SK-N-SH (cell line): Measurements from ENCODE around the gene PTTG1IP. TPM values are rescaled to one million over a fixed set of nuclear protein-coding genes. Genes with fewer than 3 reads are reported as not detected.

ENCODE experiments used
- CTCF ChIA-PET: fragments of 300-600, 350-600 bp; formaldehyde crosslinking; extraction: SDS; loops from one replicate; lab custom pipeline; 2021; lab: Yijun Ruan, JAX
- POLR2A ChIA-PET: fragments of 350-600 bp; sonication (Branson Sonifier 250); formaldehyde crosslinking; extraction: SDS; loops from one replicate; lab custom pipeline; 2020; ENCODE audit warnings: antibody characterized with exemption, inconsistent platforms; lab: Yijun Ruan, JAX
- DNase-seq: peaks from one replicate; pipeline ENCODE4 v3.0.0; 2012
- H2AFZ ChIP-seq: fragments of 200-600 bp; sonication (generic); 2 replicates; pipeline ENCODE4 v1.8.1; 2016; ENCODE audit warnings: antibody characterized with exemption, mild to moderate bottlenecking, low read depth
- H3F3A ChIP-seq: fragments of 200-600 bp; sonication (generic); replicated peaks from 2 replicates; pipeline ENCODE3; 2016; ENCODE audit warnings: antibody characterized with exemption, mild to moderate bottlenecking; ENCODE audit not compliant: insufficient read depth
- H3K27ac ChIP-seq, 2 experiments: fragments of 200-500 bp in 1 of 2; fragments of 200-600 bp in 1 of 2; sonication (Bioruptor generic) in 1 of 2; sonication (generic), shearing (Covaris generic) in 1 of 2; 2 replicates each; pipeline versions ENCODE4 v1.5.1 to v1.6.1; 2014 to 2016; ENCODE audit warnings: low read depth in 2 of 2, inconsistent platforms in 1 of 2, low read length in 1 of 2, mild to moderate bottlenecking in 1 of 2, mixed read lengths in 1 of 2
- H3K27me3 ChIP-seq: fragments of 200-600 bp; sonication (generic), shearing (Covaris generic); 2 replicates; pipeline ENCODE4 v1.6.1; 2016; ENCODE audit warnings: mixed run types; ENCODE audit not compliant: insufficient read depth
- H3K36me3 ChIP-seq, 2 experiments: fragments of 200-500 bp in 1 of 2; fragments of 200-600 bp in 1 of 2; sonication (Bioruptor generic) in 1 of 2; sonication (generic) in 1 of 2; replicated peaks in 1 of 2; 2 replicates each; pipeline versions ENCODE3 to v1.5.1; 2014 to 2016; ENCODE audit warnings: low read length in 1 of 2, mild to moderate bottlenecking in 1 of 2; ENCODE audit not compliant: insufficient read depth in 2 of 2, control insufficient read depth in 1 of 2
- H3K4me1 ChIP-seq, 2 experiments: fragments of 200-500 bp in 1 of 2; fragments of 200-600 bp in 1 of 2; sonication (Bioruptor generic) in 1 of 2; sonication (generic), shearing (Covaris generic) in 1 of 2; 2 replicates each; pipeline versions ENCODE4 v1.5.1 to v1.6.1; 2014 to 2016; ENCODE audit warnings: low read depth in 1 of 2, low read length in 1 of 2, mixed run types in 1 of 2; ENCODE audit not compliant: insufficient read depth in 2 of 2, control insufficient read depth in 1 of 2
- H3K4me2 ChIP-seq: fragments of 200-600 bp; sonication (generic), shearing (Covaris generic); 2 replicates; pipeline ENCODE4 v1.6.1; 2017; ENCODE audit warnings: mixed run types
- H3K4me3 ChIP-seq, 2 experiments: fragments of 200-500 bp in 1 of 2; fragments of 200-600 bp in 1 of 2; sonication (Bioruptor generic) in 1 of 2; sonication (generic), shearing (Covaris generic) in 1 of 2; 2 replicates each; pipeline versions ENCODE4 v1.5.1 to v1.8.1; 2014 to 2016; ENCODE audit warnings: low read depth in 2 of 2, inconsistent platforms in 1 of 2, low read length in 1 of 2, mild to moderate bottlenecking in 1 of 2, mixed read lengths in 1 of 2, moderate library complexity in 1 of 2
- H3K79me2 ChIP-seq: fragments of 200-600 bp; sonication (generic); 2 replicates; pipeline ENCODE4 v1.8.1; 2017; ENCODE audit warnings: mild to moderate bottlenecking; ENCODE audit not compliant: insufficient read depth
- H3K9ac ChIP-seq: fragments of 200-600 bp; sonication (generic); 2 replicates; pipeline ENCODE4 v1.6.1; 2017; ENCODE audit warnings: mixed run types
- H3K9me2 ChIP-seq: fragments of 200-600 bp; sonication (generic); 2 replicates; pipeline ENCODE4 v1.6.1; 2017; ENCODE audit warnings: mixed run types
- H3K9me3 ChIP-seq: fragments of 200-600 bp; sonication (generic); 2 replicates; pipeline ENCODE4 v1.6.1; 2017; ENCODE audit warnings: mixed run types, mild to moderate bottlenecking, moderate library complexity
- H4K20me1 ChIP-seq: fragments of 200-600 bp; sonication (generic); 2 replicates; pipeline ENCODE4 v1.6.1; 2017; ENCODE audit warnings: mild to moderate bottlenecking, mixed run types; ENCODE audit not compliant: insufficient read depth
- CHD2 ChIP-seq: fragments of 150-350 bp; IDR thresholded peaks from 2 replicates; pipeline ENCODE4 v1.6.1; 2018; ENCODE audit warnings: low read length; ENCODE audit not compliant: partially characterized antibody
- CTCF ChIP-seq: fragments of 200-600 bp; sonication (generic); IDR thresholded peaks from 2 replicates; pipeline ENCODE4 v1.6.1; 2017; ENCODE audit warnings: antibody characterized with exemption, mild to moderate bottlenecking, moderate library complexity
- ELF1 ChIP-seq: IDR thresholded peaks from 2 replicates; pipeline ENCODE4 v1.4.0; 2012
- FOSL2 ChIP-seq: IDR thresholded peaks from 2 replicates; pipeline ENCODE4 v1.4.0; 2012; ENCODE audit warnings: low read depth, mild to moderate bottlenecking, moderate library complexity, borderline replicate concordance
- FOXJ3 ChIP-seq: sonication (generic); formaldehyde crosslinking; IDR thresholded peaks from 2 replicates; pipeline ENCODE4 v1.5.1; 2020; ENCODE audit warnings: mild to moderate bottlenecking, missing genetic modification reagents
- GABPA ChIP-seq: IDR thresholded peaks from 2 replicates; pipeline ENCODE4 v1.4.0; 2012; ENCODE audit warnings: low read depth, mild to moderate bottlenecking
- GATA2 ChIP-seq: sonication (generic); formaldehyde crosslinking; IDR thresholded peaks from 2 replicates; pipeline ENCODE4 v1.5.0; 2020; ENCODE audit warnings: mild to moderate bottlenecking, missing genetic modification reagents
- JUND ChIP-seq: IDR thresholded peaks from 2 replicates; pipeline ENCODE4 v1.4.0; 2012
- MEF2A ChIP-seq: IDR thresholded peaks from 2 replicates; pipeline ENCODE4 v1.4.0; 2012; ENCODE audit warnings: low read depth, borderline replicate concordance
- MXI1 ChIP-seq: IDR thresholded peaks from 2 replicates; pipeline ENCODE4 v1.6.1; 2012; ENCODE audit warnings: mild to moderate bottlenecking, low read depth, low read length, improper control_type of control experiment
- NFIC ChIP-seq: IDR thresholded peaks from 2 replicates; pipeline ENCODE4 v1.4.0; 2012; ENCODE audit warnings: borderline replicate concordance
- POLR2AphosphoS5 ChIP-seq: IDR thresholded peaks from 2 replicates; pipeline ENCODE4 v1.6.1; 2012; ENCODE audit warnings: low read depth, low read length
- RAD21 ChIP-seq: IDR thresholded peaks from 2 replicates; pipeline ENCODE4 v1.6.1; 2012; ENCODE audit warnings: mild to moderate bottlenecking, low read length
- RXRA ChIP-seq: IDR thresholded peaks from 2 replicates; pipeline ENCODE4 v1.4.0; 2012; ENCODE audit warnings: low read depth, mild to moderate bottlenecking, borderline replicate concordance
- SIN3A ChIP-seq: IDR thresholded peaks from 2 replicates; pipeline ENCODE4 v1.6.1; 2012; ENCODE audit warnings: low read depth, mild to moderate bottlenecking, low read length, moderate library complexity, borderline replicate concordance
- SMC3 ChIP-seq: IDR thresholded peaks from 2 replicates; pipeline ENCODE4 v1.6.1; 2012; ENCODE audit warnings: low read depth, low read length, improper control_type of control experiment
- TAF1 ChIP-seq: IDR thresholded peaks from 2 replicates; pipeline ENCODE4 v1.6.1; 2012; ENCODE audit warnings: low read depth, mild to moderate bottlenecking, low read length, moderate library complexity, borderline replicate concordance
- TCF12 ChIP-seq: IDR thresholded peaks from 2 replicates; pipeline ENCODE4 v1.4.0; 2012
- TEAD4 ChIP-seq: IDR thresholded peaks from 2 replicates; pipeline ENCODE4 v1.4.0; 2012; ENCODE audit warnings: mild to moderate bottlenecking, borderline replicate concordance; ENCODE audit not compliant: insufficient read depth
- YY1 ChIP-seq: IDR thresholded peaks from 2 replicates; pipeline ENCODE4 v1.4.0; 2012; ENCODE audit warnings: low read depth, mild to moderate bottlenecking
- WGBS: methylation state at CpG from one replicate; pipeline ENCODE4 v1.1.6; 2017; ENCODE audit warnings: low lambda C conversion rate; 5-methylcytosine and 5-hydroxymethylcytosine counted together
- polyA plus RNA-seq, 3 experiments: library from polyadenylated mRNA; depleted of rRNA; stranded (reverse); fragments of >200 nt; gene quantifications; 2 replicates each; pipeline ENCODE4 v1.2.3, GENCODE V29; 2012
- TF ChIP-seq, protein P1 (sequence below): IDR thresholded peaks from 2 replicates; pipeline ENCODE4 v1.4.0; 2012; ENCODE audit warnings: low read depth, borderline replicate concordance
- TF ChIP-seq, protein P2 (sequence below): IDR thresholded peaks from 2 replicates; pipeline ENCODE4; 2012
- TF ChIP-seq, protein P3 (sequence below): IDR thresholded peaks from 2 replicates; pipeline ENCODE4 v1.4.0; 2012; ENCODE audit warnings: low read depth

Gene PTTG1IP
- polyA plus RNA-seq, 1 of the 3 experiments (the other 2 are of a cell fraction) = 171 TPM

- Histone ChIP-seq H3K9me3 (no peaks in the 10 kb centered on the region), H3K4me2 (no peak overlapping the region), H3K79me2 (no peaks in the 10 kb centered on the region), H3K27me3 (peaks cover 13% of the 10 kb centered on the region; the same call in 1 of the 2 replicates), H3F3A (no peaks in the 10 kb centered on the region), H4K20me1 (no peaks in the 10 kb centered on the region), H3K4me3 (no peak overlapping the region), H3K27ac (no peak overlapping the region), H3K9ac (no peak overlapping the region), H3K9me2 (no peaks in the 10 kb centered on the region), H3K4me1 (peaks cover 0 to 5% of the 10 kb centered on the region in 2 experiments; a peak in 1 of 4 replicates), H3K36me3 (no peaks in the 10 kb centered on the region), H2AFZ (no peak overlapping the region)
- ChIA-PET POLR2A (no interaction called here), CTCF (interaction anchor here (0.5 to 5.5 kb wide), 11 partner anchors 11 to 298 kb away, joined by 3 to 39 read pairs (median 6); no protein-coding TSS in a partner anchor)
- TF ChIP-seq RAD21 (no peak), GATA2 (CRISPR knock-in tag) (no peak), MEF2A (no peak), FOXJ3 (CRISPR knock-in tag) (no peak), JUND (no peak), NFIC (no peak), SIN3A (no peak), ELF1 (no peak), RXRA (no peak), TAF1 (no peak), GABPA (no peak), CHD2 (no peak)
- TF ChIP-seq, protein P1, sequence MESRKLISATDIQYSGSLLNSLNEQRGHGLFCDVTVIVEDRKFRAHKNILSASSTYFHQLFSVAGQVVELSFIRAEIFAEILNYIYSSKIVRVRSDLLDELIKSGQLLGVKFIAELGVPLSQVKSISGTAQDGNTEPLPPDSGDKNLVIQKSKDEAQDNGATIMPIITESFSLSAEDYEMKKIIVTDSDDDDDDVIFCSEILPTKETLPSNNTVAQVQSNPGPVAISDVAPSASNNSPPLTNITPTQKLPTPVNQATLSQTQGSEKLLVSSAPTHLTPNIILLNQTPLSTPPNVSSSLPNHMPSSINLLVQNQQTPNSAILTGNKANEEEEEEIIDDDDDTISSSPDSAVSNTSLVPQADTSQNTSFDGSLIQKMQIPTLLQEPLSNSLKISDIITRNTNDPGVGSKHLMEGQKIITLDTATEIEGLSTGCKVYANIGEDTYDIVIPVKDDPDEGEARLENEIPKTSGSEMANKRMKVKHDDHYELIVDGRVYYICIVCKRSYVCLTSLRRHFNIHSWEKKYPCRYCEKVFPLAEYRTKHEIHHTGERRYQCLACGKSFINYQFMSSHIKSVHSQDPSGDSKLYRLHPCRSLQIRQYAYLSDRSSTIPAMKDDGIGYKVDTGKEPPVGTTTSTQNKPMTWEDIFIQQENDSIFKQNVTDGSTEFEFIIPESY = no peak
- TF ChIP-seq, protein P2, sequence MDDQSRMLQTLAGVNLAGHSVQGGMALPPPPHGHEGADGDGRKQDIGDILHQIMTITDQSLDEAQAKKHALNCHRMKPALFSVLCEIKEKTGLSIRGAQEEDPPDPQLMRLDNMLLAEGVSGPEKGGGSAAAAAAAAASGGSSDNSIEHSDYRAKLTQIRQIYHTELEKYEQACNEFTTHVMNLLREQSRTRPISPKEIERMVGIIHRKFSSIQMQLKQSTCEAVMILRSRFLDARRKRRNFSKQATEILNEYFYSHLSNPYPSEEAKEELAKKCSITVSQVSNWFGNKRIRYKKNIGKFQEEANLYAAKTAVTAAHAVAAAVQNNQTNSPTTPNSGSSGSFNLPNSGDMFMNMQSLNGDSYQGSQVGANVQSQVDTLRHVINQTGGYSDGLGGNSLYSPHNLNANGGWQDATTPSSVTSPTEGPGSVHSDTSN = no peak
- 55% methylated on average over 14 of the region's 19 CpGs for WGBS
- DNase-seq = no peak
Observed at GRCh38 chr21:44894687-44895302, 21.3 kb upstream of the PTTG1IP start.

GRCh38 chr21:44893948-44894656, 20.6 kb upstream of the PTTG1IP start:
- Histone ChIP-seq H3K36me3 (no peaks in the 10 kb centered on the region), H3K4me2 (no peak overlapping the region), H3K4me3 (no peak overlapping the region), H3K9ac (no peak overlapping the region), H3K27me3 (peaks cover 13% of the 10 kb centered on the region; the same call in 1 of the 2 replicates), H3K4me1 (peaks cover 0 to 5% of the 10 kb centered on the region in 2 experiments; a peak in 1 of 4 replicates), H3K27ac (no peak overlapping the region), H3F3A (no peaks in the 10 kb centered on the region), H3K79me2 (no peaks in the 10 kb centered on the region), H4K20me1 (no peaks in the 10 kb centered on the region), H3K9me3 (no peaks in the 10 kb centered on the region), H2AFZ (no peak overlapping the region), H3K9me2 (no peaks in the 10 kb centered on the region)
- POLR2A ChIA-PET = no interaction called here
- DNase-seq = no peak
- WGBS = 50% methylated on average over 7 of the region's 15 CpGs
- CTCF ChIA-PET = interaction anchor here (0.8 to 5.5 kb wide), 13 partner anchors 10 to 246 kb away, joined by 3 to 39 read pairs (median 6); no protein-coding TSS in a partner anchor
- TF ChIP-seq, protein P3, sequence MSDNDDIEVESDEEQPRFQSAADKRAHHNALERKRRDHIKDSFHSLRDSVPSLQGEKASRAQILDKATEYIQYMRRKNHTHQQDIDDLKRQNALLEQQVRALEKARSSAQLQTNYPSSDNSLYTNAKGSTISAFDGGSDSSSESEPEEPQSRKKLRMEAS = no peak
- no peak for TF ChIP-seq TAF1
- no peak for TF ChIP-seq TEAD4
- TF ChIP-seq TCF12 = no peak
- no peak for TF ChIP-seq CTCF
- TF ChIP-seq FOXJ3 (CRISPR knock-in tag) = no peak
- TF ChIP-seq SMC3 = no peak
- TF ChIP-seq YY1 = no peak
- no peak for TF ChIP-seq POLR2AphosphoS5
- TF ChIP-seq MXI1 = no peak
- no peak for TF ChIP-seq FOSL2
